PC-9 (cell line): ENCODE data around the gene IGFBP5.

ENCODE experiments used
- CTCF ChIP-seq: fragments of 200-600 bp; sonication (generic); conservative IDR thresholded peaks from 2 replicates; pipeline ENCODE4 v1.6.1; 2017; ENCODE audit warnings: mixed run types, antibody characterized with exemption, mild to moderate bottlenecking, moderate library complexity
- EZH2 ChIP-seq: fragments of 200-600 bp; sonication (generic); IDR thresholded peaks from 2 replicates; pipeline ENCODE4 v1.8.0; 2017; ENCODE audit warnings: antibody characterized with exemption, low read depth

- TF ChIP-seq EZH2 (no peak), CTCF (no peak)
Measured at GRCh38 chr2:216670266-216671080, 24.9 kb downstream of the IGFBP5 start.
